Hepatocyte (in vitro differentiated cells): ENCODE results near the gene RALA. TPM values are rescaled to one million over a fixed set of nuclear protein-coding genes. Genes with fewer than 3 reads are reported as not detected.
"Not testable (repeated sequence)": the region's sequence is repeated elsewhere in the genome, so short reads cannot be mapped to it uniquely, and the experiment has no call there.

Experiments
- DNase-seq: peaks from one replicate; pipeline ENCODE4 v3.0.0-alpha.2; 2016; ENCODE audit warnings: low spot score
- H2AFZ ChIP-seq: fragments of 200-600 bp; sonication (generic); 2 replicates; pipeline ENCODE4 v1.6.0; 2016; ENCODE audit warnings: antibody characterized with exemption, mild to moderate bottlenecking
- H3K27ac ChIP-seq: fragments of 200-600 bp; sonication (generic); 2 replicates; pipeline ENCODE4 v1.5.1; 2016; ENCODE audit warnings: mild to moderate bottlenecking
- H3K27me3 ChIP-seq: fragments of 200-600 bp; sonication (generic); 2 replicates; pipeline ENCODE4 v1.6.1; 2016
- H3K36me3 ChIP-seq: fragments of 200-600 bp; sonication (generic); replicated peaks from 2 replicates; pipeline ENCODE4 v1.5.1; 2016; ENCODE audit warnings: low read depth; ENCODE audit not compliant: insufficient read depth
- H3K4me1 ChIP-seq: fragments of 200-600 bp; sonication (generic); 2 replicates; pipeline ENCODE4 v1.5.1; 2016; ENCODE audit warnings: mild to moderate bottlenecking, moderate library complexity; ENCODE audit not compliant: insufficient read depth
- H3K4me2 ChIP-seq: fragments of 200-600 bp; sonication (generic); 2 replicates; pipeline ENCODE4 v1.6.0; 2016
- H3K4me3 ChIP-seq: fragments of 200-600 bp; sonication (generic); 2 replicates; pipeline ENCODE4 v1.5.1; 2016; ENCODE audit warnings: mild to moderate bottlenecking
- H3K79me2 ChIP-seq: fragments of 200-600 bp; sonication (generic); 2 replicates; pipeline ENCODE4 v1.6.0; 2017; ENCODE audit warnings: mild to moderate bottlenecking
- H3K9me2 ChIP-seq: fragments of 200-600 bp; sonication (generic); replicated peaks from 2 replicates; pipeline ENCODE4 v1.6.0; 2017; ENCODE audit warnings: mild to moderate bottlenecking; ENCODE audit not compliant: insufficient read depth
- H3K9me3 ChIP-seq: fragments of 200-600 bp; sonication (generic); 2 replicates; pipeline ENCODE4 v1.5.1; 2016; ENCODE audit warnings: low read depth, mild to moderate bottlenecking
- H4K20me1 ChIP-seq: fragments of 200-600 bp; sonication (generic); 2 replicates; pipeline ENCODE4 v1.6.0; 2016; ENCODE audit warnings: mild to moderate bottlenecking; ENCODE audit not compliant: insufficient read depth, poor library complexity, severe bottlenecking
- EZH2 ChIP-seq: fragments of 200-600 bp; sonication (generic); IDR thresholded peaks from 2 replicates; pipeline ENCODE4 v1.6.1; 2016; ENCODE audit warnings: antibody characterized with exemption, mild to moderate bottlenecking, borderline replicate concordance
- EZH2phosphoT487 ChIP-seq: fragments of 200-600 bp; sonication (generic); IDR thresholded peaks from one replicate; pipeline ENCODE4 v1.6.1; 2018; ENCODE audit warnings: antibody characterized with exemption, mild to moderate bottlenecking, low read depth, moderate library complexity; ENCODE audit not compliant: unreplicated experiment, severe bottlenecking
- WGBS: methylation state at CpG from one replicate; pipeline ENCODE4 v1.1.6; 2016; ENCODE audit warnings: low lambda C conversion rate; ENCODE audit errors: missing lambda C conversion rate; 5-methylcytosine and 5-hydroxymethylcytosine counted together
- polyA plus RNA-seq: library from polyadenylated mRNA; unstranded; fragments of >200 nt; fragmentation: Nextera tagmentation; extraction: Ambion mirVana; gene quantifications from 2 replicates; pipeline ENCODE4 v1.2.1, GENCODE V29; 2016
- total RNA-seq: library from RNA; depleted of rRNA; stranded (reverse); fragments of >200 nt; gene quantifications from 2 replicates; pipeline ENCODE4 v1.2.3, GENCODE V29; 2014
- TF ChIP-seq, protein P1 (sequence below): fragments of 200-600 bp; sonication (generic); IDR thresholded peaks from 2 replicates; pipeline ENCODE4 v1.5.1; 2016; ENCODE audit warnings: antibody characterized with exemption, mild to moderate bottlenecking; ENCODE audit not compliant: poor library complexity

Gene RALA
- total and polyA plus RNA-seq, 2 experiments from 2014 or later: 25.5 to 42.8 TPM

DNA sequence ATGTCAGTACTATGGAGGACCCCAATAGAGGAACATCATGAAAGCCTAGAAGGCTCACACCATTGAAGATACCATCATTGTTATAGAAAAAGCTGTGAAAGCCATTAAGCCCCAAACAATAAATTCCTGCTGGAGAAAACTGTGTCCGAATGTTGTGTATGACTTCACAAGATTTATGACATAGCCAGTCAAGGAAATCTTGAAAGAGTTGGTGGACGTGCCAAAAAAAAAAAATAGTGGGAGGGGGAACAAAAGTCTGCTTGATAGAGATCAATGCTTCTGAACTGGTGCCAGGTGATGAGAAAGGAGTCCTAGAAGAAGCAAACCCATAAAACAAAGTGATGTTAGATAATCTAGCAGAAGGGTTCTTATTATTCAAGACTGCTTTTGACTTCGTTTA is 41.2 kb downstream of the RALA start:
- H4K20me1 ChIP-seq: peaks cover 3% of the 10 kb centered on the region
- TF ChIP-seq, protein P1, sequence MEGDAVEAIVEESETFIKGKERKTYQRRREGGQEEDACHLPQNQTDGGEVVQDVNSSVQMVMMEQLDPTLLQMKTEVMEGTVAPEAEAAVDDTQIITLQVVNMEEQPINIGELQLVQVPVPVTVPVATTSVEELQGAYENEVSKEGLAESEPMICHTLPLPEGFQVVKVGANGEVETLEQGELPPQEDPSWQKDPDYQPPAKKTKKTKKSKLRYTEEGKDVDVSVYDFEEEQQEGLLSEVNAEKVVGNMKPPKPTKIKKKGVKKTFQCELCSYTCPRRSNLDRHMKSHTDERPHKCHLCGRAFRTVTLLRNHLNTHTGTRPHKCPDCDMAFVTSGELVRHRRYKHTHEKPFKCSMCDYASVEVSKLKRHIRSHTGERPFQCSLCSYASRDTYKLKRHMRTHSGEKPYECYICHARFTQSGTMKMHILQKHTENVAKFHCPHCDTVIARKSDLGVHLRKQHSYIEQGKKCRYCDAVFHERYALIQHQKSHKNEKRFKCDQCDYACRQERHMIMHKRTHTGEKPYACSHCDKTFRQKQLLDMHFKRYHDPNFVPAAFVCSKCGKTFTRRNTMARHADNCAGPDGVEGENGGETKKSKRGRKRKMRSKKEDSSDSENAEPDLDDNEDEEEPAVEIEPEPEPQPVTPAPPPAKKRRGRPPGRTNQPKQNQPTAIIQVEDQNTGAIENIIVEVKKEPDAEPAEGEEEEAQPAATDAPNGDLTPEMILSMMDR: no peak
- TF ChIP-seq EZH2phosphoT487: no peak
- TF ChIP-seq EZH2: no peak
- DNase-seq: no peak
- H3K36me3 ChIP-seq: no peaks in the 10 kb centered on the region
- no peak overlapping the region for H3K4me3 ChIP-seq
- no peaks in the 10 kb centered on the region for H3K9me3 ChIP-seq
- H3K27ac ChIP-seq: no peak overlapping the region
- H3K4me1 ChIP-seq: no peaks in the 10 kb centered on the region
- H3K27me3 ChIP-seq: no peaks in the 10 kb centered on the region
- 81% methylated on average over 3 of the region's 3 CpGs for WGBS
- no peaks in the 10 kb centered on the region for H3K9me2 ChIP-seq
- H3K4me2 ChIP-seq: no peak overlapping the region
- no peak overlapping the region for H2AFZ ChIP-seq
- peaks cover 78% of the 10 kb centered on the region for H3K79me2 ChIP-seq

DNA sequence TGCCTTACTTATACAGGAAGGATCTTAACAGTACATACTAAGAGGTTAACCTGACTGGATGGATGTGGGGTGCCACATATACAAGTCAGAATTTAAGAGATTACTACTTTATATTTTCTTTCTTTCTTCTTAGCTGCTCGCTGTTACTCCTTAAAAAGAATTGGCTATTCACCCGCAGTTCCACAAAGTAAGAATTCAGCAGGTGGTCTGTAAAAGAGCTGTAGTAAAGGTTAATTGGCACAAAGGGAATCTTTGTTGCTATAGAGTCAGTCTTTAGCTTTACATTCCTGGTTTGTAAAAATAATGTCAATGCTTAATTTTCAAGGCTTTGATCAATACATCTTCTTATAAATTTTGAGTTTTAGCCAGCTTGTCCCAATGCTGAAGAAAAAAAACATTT is 43.2 kb downstream of the RALA start:
- TF ChIP-seq EZH2: no peak
- TF ChIP-seq EZH2phosphoT487: no peak
- TF ChIP-seq, protein P1: no peak
- Histone ChIP-seq H3K27ac (no peak overlapping the region), H3K4me2 (no peak overlapping the region), H3K27me3 (no peaks in the 10 kb centered on the region), H3K9me2 (no peaks in the 10 kb centered on the region), H3K79me2 (peaks cover 79% of the 10 kb centered on the region), H2AFZ (no peak overlapping the region), H3K4me3 (no peak overlapping the region), H3K9me3 (no peaks in the 10 kb centered on the region), H3K36me3 (no peaks in the 10 kb centered on the region), H3K4me1 (no peaks in the 10 kb centered on the region), H4K20me1 (peaks cover 6% of the 10 kb centered on the region)
- DNase-seq: no peak
- WGBS: 82% methylated on average over 2 of the region's 2 CpGs

DNA sequence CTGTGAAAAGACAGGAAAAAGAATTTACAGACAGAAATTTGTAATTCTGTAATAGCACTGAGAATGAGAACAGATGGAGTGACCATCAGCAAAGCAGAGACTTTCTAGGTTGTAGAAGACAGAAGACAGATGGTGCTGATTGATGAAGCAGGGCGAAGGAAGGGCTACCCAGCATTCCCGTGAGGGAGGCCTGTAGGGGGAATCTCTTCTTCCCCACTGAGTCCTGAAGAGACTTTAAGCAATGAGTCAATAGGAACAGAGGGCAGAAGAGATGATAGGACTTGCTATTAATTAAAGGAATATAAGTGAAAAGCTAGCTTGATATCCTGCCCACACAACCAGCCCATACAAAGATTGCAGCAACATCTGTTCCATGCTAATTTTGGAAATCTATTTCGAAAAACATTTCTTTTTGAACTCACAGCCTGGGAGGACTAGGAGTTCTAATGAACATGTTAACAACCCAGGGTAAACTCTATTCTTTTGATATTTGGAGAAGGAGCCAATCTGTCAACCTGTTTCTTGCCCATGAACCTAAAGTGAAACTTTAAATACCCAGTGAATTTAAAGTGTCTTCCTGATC is 44.1 kb downstream of the RALA start:
- Histone ChIP-seq H3K9me2 (no peaks in the 10 kb centered on the region), H3K4me1 (no peaks in the 10 kb centered on the region), H3K27me3 (no peaks in the 10 kb centered on the region), H3K36me3 (no peaks in the 10 kb centered on the region), H2AFZ (no peak overlapping the region), H3K9me3 (no peaks in the 10 kb centered on the region), H3K4me3 (no peak overlapping the region), H3K4me2 (no peak overlapping the region), H4K20me1 (peaks cover 8% of the 10 kb centered on the region), H3K27ac (no peak overlapping the region), H3K79me2 (peaks cover 79% of the 10 kb centered on the region)
- no peak for DNase-seq
- WGBS: 82% methylated on average over 3 of the region's 3 CpGs
- TF ChIP-seq, protein P1: no peak
- TF ChIP-seq EZH2phosphoT487: no peak
- TF ChIP-seq EZH2: no peak

DNA sequence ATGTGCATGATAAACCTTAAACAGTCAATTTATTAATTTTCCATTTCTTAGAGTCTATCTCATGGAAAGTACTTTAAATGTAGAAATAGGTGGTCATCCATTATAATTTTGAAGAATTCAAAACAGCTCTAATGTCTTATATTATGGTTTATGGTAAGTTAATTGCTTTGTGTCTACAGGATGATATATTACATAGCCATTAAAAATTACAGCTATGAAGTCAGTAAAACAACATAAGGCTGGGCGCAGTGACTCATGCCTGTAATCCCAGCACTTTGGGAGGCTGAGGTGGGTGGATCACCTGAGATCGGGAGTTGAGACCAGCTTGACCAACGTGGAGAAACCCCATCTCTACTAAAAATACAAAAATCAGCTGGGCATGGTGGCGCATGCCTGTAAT is 44.9 kb downstream of the RALA start:
- H3K27me3 ChIP-seq, H3K4me1 ChIP-seq, H2AFZ ChIP-seq, H3K9me2 ChIP-seq, DNase-seq, H3K4me3 ChIP-seq, H3K4me2 ChIP-seq, H4K20me1 ChIP-seq, H3K27ac ChIP-seq, H3K36me3 ChIP-seq, H3K9me3 ChIP-seq: not testable (repeated sequence)
- H3K79me2 ChIP-seq: peaks cover 80% of the 10 kb centered on the region
- WGBS: 96% methylated on average over 4 of the region's 4 CpGs
